ENCODE measurements around the gene IGFBP2.
A peak's percentile ranks its signal among the peaks of the same experiment; 100 is the strongest.
"Not testable (repeated sequence)": the region's sequence is repeated elsewhere in the genome, so short reads cannot be mapped to it uniquely, and the experiment has no call there.

Gene IGFBP2, protein sequence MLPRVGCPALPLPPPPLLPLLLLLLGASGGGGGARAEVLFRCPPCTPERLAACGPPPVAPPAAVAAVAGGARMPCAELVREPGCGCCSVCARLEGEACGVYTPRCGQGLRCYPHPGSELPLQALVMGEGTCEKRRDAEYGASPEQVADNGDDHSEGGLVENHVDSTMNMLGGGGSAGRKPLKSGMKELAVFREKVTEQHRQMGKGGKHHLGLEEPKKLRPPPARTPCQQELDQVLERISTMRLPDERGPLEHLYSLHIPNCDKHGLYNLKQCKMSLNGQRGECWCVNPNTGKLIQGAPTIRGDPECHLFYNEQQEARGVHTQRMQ

DNA sequence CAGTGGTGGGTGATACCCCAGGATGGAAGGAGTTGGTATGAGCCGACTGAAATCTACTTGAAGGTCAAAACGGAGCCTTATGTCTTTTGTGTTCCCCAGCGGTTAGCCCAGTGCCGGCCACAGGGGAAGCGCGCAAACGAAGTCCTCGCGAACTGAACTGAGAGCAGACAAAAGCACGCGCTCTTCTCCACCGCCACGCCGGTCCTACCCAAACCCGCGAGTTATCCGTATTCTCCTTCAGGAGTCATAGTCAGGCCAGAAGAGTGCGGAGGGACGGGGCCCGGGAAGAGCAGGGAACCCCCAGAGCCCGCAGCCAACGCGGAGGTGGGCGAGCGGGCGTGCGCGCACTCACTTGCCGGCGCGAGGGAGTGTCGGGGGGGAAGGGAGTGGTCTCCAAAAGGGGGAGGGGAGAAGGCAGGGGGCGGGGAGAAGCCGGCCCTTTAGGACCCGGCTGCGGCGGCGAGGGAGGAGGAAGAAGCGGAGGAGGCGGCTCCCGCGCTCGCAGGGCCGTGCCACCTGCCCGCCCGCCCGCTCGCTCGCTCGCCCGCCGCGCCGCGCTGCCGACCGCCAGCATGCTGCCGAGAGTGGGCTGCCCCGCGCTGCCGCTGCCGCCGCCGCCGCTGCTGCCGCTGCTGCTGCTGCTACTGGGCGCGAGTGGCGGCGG lies at the start of gene IGFBP2:
Gene IGFBP2, plus strand, starts transcription at position 469 of the 664 bp plus-strand sequence. Its CDS starts 104 bp downstream, at position 573.
- no peak for DNase-seq

GRCh38 chr2:216583606-216584005 lies 49.6 kb upstream of the IGFBP2 start:
- no peak for DNase-seq

DNA sequence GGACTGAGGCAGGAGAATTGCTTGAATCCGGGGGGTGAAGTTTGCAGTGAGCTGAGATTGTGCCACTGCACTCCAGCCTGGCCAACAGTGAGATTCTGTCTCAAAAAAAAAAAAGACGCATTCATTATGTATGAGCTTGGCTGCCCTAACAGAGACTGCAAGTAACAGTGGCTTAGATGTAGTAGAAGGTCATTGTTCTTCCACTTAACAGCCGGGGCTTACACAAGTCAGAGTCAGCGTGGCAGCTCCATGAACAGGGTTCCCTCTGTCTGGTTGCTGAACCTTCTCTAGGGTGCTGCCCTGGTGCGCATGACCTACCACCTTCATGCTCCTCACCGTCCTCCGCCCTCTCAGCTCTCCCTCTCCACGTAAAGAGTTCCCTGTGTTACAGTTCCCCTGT lies 49.1 kb upstream of the IGFBP2 start:
- DNase-seq = no peak

DNA sequence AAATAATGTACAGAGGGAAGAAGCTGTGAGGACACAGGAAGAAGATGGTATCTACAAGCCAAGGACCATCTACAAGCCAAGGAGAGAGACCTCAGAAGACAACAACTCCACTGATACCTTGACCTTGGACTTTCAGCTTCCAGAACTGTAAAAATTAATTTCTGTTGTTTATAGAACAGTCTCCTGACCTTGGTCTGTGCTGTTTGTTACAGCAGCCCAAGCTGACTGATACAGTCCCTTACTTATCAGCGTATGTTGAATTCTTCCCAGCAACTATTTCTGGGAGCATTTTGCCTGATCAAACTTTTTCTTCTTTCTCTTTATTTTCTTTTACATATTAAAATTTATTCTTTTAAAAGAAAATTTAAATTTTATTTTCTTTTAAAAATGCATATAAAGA lies 47.8 kb upstream of the IGFBP2 start:
- no peak for DNase-seq

DNA sequence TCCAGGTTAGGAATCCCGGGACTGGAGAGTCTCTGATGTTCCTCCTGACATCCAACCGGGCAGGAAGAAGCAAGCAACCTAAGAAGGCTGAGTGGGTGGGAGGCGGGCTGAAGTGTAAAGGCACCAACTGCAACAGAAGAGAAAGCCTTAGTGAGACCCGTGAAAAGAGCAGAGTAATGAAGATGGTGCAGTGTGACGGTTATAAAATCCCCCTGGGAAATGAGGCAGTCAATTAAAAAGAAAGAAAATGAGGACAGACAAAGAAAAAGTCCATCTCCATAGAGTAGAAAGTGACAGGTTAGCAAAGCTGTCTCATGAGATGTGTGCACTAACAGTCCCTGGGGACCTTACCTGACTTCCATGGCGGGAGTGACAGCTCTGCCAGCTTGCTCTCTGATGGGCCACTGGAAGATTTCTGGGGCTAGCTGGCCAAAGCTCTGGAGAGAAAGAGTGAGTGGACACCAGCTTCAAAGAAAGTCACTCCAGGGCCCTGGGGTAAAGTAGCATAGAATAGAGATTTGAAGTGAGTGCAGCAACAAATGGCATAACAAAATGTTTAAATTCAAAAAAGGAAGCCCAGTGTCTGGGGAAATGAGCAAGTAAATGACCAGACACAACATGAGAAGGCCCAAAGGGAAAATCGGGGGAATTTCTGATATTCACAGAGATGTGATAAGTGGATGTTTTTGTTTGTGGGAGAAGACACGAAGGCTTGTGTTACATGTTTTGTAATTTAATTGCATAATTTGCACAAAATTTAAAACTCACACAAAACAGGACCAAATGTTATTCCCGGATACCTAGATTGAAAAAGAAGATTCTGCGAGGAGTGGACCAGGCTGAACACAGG lies 44.1 kb upstream of the IGFBP2 start:
- no peak for DNase-seq

DNA sequence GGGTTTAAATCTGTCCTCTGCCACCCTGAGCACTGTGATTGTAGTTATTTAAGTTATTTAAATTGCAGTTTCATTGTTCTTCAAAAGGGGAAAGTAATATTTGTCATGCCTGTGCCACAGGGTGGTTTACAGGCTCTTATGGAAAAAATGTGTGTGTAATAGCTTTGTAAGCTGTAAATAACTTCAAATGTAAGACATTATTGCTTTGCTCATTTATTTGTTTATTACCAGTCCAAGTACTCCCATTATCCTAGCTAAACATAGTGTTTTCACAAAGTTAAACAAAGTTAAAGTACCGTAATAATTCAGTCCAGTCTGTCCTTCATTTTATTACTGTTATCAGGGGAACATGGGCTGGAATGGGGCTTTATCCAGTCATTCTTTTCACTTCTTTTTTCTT lies 43.4 kb upstream of the IGFBP2 start:
- DNase-seq = no peak

- DNase-seq = peak; percentile 39
These were observed 42.4 kb upstream of the IGFBP2 start for GRCh38 chr2:216590780-216591179.

GRCh38 chr2:216591480-216591879 lies 41.7 kb upstream of the IGFBP2 start:
- DNase-seq = no peak

DNA sequence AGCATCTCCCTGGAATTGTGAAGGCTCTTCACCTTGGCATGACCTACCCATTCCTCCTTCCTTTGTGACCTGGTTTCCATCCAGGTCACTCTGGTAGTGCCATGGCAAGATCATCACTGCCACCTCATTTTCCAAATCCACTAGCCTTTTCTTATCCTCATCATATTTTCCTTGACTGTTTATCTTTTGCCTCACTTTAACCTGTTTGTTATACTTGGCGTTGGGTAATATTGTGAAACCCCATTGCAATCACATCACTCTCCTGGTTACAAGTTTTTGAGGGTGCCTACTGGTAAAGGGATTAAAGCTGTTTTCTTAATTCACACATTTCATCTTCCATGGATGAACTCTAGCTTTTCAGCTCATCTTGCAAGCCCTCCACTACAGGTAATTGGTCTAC lies 39.1 kb upstream of the IGFBP2 start:
- DNase-seq = no peak

DNA sequence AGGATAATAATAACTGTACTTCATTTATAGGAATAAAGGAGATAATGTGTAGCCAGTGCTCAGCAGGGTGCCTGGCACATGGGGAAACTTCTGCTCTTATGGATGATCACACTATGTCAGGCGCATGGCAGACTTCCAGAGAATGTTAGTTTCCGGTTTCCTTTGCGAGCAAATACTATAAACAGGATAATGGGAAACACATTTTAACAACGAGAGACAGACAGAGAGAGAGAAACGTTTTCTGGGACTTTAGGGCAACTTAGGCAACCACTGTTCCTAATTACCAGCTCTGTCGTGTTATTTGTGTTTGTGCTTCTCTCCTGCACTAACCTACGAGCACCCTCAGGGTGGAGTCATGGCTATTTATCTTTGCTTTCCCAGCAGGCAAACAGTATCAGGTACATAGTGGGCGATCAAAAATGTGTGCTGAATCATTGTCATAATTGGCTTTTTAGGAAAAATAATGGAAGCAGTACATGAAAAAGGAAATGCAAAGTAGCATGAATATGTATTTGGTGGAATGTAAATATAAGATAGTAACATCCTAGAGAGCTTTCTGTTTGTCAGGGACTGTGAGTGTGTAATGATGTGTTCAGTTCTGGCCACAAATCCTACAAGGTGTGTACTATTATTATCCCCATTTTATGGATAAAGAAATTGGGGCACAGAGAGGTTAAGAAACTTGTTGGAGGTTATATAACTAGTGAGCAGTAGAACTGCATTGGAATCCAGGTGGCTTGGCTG lies 36.8 kb upstream of the IGFBP2 start:
- DNase-seq = peak; percentile 63

- DNase-seq = no peak
These were observed 36.2 kb upstream of the IGFBP2 start for GRCh38 chr2:216596980-216597509.

DNA sequence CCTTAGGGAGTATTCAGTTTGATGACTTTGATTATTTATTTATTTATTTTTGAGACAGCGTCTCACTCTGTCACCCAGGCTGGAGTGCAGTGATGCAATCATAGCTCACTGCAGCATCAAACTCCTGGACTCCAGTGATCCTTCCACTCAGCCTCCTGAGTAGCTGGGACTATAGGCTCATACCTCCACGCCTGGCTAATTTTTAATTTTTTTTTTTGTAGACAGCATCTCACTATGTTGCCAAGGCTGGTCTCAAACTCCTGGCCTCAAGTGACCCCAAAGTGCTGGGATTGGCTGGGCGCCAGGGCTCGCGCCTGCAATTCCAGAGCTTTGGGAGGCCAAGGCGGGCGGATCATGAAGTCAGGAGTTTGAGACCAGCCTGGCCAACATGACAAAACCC lies 35.4 kb upstream of the IGFBP2 start:
- not testable (repeated sequence) for DNase-seq

GRCh38 chr2:216601632-216602409 lies 31.4 kb upstream of the IGFBP2 start:
- no peak for DNase-seq

DNA sequence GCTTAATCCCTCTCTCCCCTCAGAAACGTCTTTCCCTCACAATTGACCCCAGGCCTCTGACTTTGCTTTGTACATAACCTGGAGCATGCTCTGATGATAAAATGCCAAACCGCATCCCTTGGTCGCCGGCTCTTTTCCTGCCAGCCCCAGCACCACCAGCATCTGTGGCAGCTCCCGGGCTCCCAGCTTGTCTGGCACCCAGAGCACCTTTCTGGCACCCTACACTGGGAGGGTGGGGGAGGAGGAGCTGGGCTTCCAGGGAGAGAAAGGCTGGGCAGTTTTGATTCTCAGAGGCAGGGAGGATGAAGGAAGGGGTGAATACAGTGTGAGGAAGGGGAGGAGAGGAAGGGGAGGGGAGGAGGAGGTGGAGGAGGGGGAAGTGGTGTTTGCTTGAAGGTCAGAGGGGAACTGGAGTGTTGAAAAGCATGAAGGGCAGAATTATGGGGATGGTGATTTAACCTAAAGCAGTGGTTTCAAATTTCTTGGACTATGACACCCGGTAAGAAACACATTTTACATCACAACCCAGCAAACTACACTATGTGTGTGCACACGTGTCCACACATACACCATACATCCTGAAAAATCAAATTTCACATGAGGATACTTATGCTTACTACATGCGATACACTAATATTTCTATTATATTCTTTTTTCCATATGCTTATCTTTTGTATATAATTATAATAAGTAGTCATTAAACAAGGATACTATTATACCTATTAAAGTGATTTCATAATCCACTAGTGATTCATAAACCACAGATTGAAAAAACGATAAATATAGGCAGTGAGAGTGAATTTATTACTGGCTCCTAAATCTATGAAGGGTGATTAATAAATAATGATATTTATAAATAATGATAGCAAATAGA lies 30.0 kb upstream of the IGFBP2 start:
- DNase-seq = no peak

GRCh38 chr2:216603884-216604245 lies 29.4 kb upstream of the IGFBP2 start:
- DNase-seq = no peak

GRCh38 chr2:216604458-216604857 lies 28.8 kb upstream of the IGFBP2 start:
- no peak for DNase-seq

DNA sequence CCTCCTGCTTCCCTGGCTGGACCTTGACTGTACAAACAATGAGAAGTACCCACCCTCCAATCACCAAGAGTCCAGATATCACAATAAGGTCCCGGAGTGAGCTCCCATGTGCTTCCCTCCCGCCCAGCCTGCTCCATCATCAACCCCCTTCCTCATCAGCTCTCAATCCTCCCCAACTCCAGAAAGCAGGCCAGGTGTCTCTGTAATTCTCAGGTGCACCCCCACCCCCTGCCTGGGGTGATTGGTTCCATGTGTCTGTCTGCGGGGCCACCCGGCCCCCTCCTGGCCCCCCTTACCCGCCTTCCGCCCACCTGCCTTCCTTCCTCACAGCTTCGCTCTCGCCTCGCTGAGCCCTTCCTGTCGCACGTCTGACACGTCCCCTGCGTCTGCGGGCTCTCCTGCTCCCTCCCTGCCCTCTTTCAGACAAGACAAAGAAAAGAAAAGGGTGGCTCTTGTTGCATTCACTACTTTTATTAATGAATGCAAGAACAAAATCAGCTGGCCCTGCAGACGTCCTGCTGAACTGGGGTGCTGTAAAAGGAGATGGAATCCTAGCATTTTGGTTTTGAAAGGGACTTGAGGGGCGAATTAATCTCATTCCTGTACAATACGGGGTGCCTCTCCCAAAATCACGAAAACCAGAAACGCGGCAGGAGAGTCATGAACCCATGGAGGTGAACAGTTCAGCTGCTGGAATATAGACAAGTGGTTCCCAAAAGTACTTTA lies 26.5 kb upstream of the IGFBP2 start:
- DNase-seq = no peak

GRCh38 chr2:216607277-216607560 lies 26.0 kb upstream of the IGFBP2 start:
- no peak for DNase-seq

DNA sequence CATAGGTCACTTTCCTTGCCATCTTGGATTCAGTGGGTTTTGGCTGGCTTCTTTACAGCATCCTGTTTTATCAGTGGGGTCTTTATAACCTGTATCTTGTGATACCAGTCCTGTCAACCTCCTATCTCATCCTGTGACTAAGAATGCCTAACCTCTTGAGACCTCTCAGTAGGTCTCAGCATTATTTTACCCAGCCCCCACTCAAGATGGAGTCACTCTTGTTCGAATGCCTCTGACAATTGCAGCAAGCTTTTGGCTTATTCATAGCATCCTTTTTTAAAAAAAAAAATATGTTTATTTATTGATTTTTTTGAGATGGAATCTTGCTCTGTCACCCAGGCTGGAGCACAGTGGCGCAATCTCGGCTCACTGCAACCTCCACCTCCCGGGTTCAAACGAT lies 24.7 kb upstream of the IGFBP2 start:
- DNase-seq = no peak

GRCh38 chr2:216615298-216616082 lies 17.7 kb upstream of the IGFBP2 start:
- DNase-seq = no peak

Measured in HCEC 1CT (cell line).